Fibroblast of skin of back (primary cell): Measurements from ENCODE around the gene PIAS4.

ENCODE experiments used
- DNase-seq: peaks from one replicate; pipeline ENCODE4 v3.0.0-alpha.2; 2013

Gene PIAS4

DNA sequence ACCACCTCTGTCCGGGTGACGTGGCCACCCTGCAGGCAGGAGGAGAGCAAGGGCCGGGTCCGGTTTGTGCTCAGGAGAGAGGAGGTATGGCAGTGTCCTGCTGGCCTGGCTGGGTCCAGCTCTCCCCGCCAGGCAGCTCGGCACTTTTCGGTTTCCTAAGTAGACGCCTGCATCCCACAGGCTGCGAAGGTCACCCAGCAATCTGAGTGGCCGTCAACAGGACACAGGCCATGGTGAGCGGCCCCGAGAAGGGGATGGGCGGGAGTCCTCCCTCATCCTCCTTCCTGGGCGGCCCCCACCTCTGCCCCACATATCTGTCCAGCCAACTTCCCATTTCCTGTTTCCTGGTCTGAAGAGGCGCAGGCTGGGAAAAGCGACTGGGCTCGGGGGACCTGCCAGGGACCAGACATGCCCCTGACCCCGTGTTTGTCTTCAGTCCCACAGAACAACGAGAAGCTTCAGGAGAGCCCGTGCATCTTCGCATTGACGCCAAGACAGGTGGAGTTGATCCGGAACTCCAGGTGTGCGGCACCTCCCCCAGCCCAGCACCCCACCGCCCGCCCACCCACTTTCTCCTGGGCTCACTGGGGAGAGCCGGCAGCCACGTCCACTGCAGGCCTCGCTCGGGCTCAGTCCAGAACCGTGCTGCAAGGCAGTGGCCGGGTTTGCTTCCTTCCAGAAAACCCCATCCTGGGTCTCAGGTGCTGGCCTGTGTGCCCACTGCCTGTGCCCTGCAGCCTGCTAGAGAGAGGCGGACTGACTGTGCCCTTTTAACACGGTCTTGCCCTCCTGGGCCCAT is 16.3 kb downstream of the PIAS4 start:
- no peak for DNase-seq

DNA sequence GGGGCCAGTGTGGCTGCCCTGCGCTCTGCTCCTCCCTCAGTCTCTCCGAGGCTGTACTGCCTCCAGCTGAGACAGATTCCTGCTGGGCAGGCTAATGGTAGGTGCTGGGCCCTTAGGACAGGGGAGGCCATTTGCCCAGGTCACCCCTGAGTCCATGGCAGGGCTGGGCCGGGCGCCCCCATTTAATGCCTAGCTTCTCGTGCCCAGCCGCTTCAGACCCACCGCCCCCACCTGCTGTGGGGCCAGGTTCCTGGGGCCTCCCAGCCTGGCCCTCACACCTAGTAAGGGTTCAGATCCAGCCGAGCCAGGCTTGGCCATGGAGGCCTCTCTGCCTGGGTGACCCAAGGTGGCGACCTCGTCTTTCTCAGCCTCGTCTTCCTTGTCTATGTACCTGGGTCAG is 17.8 kb downstream of the PIAS4 start:
- no peak for DNase-seq

- DNase-seq = no peak
Measured at GRCh38 chr19:4027146-4027545, 19.6 kb downstream of the PIAS4 start.

GRCh38 chr19:4028334-4029246 is 21.1 kb downstream of the PIAS4 start:
- DNase-seq = no peak

GRCh38 chr19:4029247-4029614 is 21.7 kb downstream of the PIAS4 start:
- no peak for DNase-seq

GRCh38 chr19:4030552-4030951 is 23.0 kb downstream of the PIAS4 start:
- no peak for DNase-seq

DNA sequence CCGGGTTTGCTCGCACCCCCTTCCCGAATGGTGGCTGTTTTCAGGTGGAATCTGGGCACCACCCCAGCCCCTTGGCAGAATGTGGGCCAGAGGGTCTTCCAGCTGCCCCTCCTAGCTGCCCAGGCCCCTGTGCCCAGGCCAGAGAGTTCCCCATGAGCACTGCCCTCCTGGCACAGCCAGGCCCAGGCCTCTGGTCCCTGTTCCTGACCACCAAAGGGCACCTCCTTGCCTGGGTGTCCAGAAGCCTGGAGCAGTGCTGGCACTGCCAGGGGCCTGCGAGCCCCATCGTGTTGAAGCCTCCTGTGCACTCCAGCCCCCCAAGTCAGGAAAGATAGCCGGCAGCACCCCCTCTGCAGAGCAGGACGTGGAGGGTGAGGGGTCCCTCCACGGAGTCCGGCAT is 23.4 kb downstream of the PIAS4 start:
- DNase-seq = no peak

DNA sequence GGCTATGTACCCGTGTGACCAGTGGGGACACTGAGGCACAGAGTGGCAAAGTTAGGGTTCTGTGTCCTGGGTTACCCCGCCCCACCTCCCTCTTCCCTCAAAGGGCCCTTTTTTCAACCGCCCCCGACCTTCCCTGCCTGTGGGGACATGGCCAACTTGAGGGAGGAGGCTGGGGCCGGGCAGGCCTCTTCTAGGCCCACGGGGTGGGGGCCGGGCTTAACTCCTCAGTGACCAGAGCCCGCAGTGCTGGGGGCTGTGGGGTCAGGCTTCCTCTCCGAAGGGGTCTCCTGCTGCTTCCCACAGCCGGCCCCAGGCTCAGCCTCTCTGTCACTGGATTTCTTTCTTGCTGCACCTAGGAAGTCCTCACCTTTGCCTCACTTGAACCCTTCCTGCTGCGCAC is 23.9 kb downstream of the PIAS4 start:
- DNase-seq = no peak

DNA sequence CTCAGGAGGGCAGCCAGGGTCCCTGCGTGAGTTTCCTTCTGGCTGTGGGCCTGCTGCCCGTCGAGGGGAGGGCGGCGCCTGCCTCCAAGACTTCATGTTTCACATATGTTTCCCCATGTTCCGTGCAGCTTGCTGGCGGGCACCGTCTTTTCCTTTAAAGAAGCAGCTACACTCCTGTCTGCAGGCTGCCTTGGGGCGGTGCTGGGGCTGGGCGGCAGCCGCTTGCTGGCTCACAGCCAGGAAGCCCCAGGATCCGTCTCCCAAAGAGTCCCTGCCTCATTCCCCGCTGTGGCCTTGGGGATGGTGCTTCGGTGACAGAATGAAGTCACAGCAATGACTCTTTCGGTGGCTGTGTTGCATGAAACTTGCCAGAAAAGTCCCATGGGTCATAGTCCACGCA is 24.9 kb downstream of the PIAS4 start:
- DNase-seq = peak; percentile 20

GRCh38 chr19:4033028-4033956 is 25.8 kb downstream of the PIAS4 start:
- no peak for DNase-seq

- no peak for DNase-seq
Measured at GRCh38 chr19:4034048-4035017, 26.8 kb downstream of the PIAS4 start.

- no peak for DNase-seq
Measured at GRCh38 chr19:4035018-4035566, 27.6 kb downstream of the PIAS4 start.

GRCh38 chr19:4035582-4035981 is 28.0 kb downstream of the PIAS4 start:
- DNase-seq = no peak

- no peak for DNase-seq
Measured at GRCh38 chr19:4036576-4037300, 29.2 kb downstream of the PIAS4 start.

GRCh38 chr19:4037301-4037949 is 29.9 kb downstream of the PIAS4 start:
- no peak for DNase-seq

GRCh38 chr19:4038057-4038456 is 30.5 kb downstream of the PIAS4 start:
- DNase-seq = no peak

DNA sequence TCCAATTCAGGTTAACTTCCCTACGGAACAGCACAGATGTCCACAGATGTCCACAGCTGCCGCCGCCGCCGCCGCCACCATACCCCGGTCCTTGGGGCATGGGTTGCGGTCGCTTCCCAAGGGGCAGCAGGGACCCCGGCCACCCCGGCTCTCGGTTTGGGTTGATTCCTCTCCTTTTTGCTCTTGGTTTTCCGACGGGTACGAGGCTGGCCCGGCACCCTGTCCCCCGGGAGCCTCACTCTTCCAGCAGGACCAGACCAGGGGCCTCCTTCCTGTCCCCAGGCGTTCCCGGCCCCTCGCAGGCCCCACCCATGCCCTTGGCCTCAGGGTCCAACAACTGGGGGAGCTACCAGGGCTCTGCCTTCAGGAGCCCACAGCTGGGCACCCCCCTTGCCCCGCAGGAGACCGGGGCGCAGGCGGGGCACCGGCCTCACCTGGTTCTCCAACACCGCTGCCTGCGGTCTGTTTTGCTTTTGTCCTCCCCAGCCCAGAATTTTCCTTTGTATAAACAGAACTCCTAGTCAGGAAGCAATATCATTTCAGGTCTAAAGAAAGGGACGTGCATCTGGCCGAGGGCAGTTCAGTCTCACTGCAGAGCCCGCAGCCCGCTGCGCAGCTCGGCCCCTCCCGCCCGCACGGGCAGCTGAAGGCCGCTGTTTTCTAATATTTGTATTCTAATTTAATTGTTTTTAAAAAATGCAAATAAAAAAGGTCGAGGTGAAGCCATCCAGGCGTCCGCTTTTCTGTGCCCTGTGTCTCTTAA is 31.3 kb downstream of the PIAS4 start:
- DNase-seq = no peak

GRCh38 chr19:4042064-4042730 is 34.7 kb downstream of the PIAS4 start:
- no peak for DNase-seq

DNA sequence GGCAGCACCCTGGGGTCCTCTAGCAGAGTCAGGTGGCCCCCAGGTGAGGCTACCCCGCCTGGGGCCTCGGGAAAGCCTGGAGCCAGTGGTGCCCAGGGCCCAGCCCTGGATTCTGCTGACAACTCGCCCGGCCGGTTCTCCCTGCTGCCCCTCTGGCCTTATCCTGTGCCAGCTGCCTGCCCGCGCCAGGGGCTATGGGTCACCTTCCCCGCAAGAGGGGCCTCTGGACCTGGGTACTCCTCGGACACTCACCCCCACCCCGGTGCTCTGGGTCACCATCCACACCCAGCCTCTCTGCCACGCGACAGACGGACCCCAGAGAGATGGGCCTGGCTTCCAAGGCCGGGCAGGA is 35.2 kb downstream of the PIAS4 start:
- DNase-seq = no peak
